ENCODE results near the gene ZMYND8. TPM values are rescaled to one million over a fixed set of nuclear protein-coding genes. Genes with fewer than 3 reads are reported as not detected.

The ZMYND8 gene
- total RNA-seq, 1 experiment from 2014 or later = 107 TPM

GRCh38 chr20:47327711-47328110 is 28.8 kb downstream of the ZMYND8 start:
- H2AFZ ChIP-seq = no peak overlapping the region
- H3F3A ChIP-seq (ENCODE audit: insufficient read depth, low read depth) = peaks cover 46% of the 10 kb centered on the region
- H3K4me2 ChIP-seq = no peak overlapping the region
- peaks cover 99% of the 10 kb centered on the region for H3K79me2 ChIP-seq (ENCODE audit: low read depth)
- no peak for DNase-seq
- no peak overlapping the region for H3K27ac ChIP-seq
- H3K4me3 ChIP-seq = no peak overlapping the region
- TF ChIP-seq CTCF (conservative IDR thresholded peaks at IDR 0.05) (no peak), EZH2 (IDR thresholded peaks at IDR 0.05; ENCODE audit: low read depth) (no peak)
- H3K9me2 ChIP-seq (ENCODE audit: insufficient read depth) = no peaks in the 10 kb centered on the region
- intact Hi-C loops (cut with micrococcal nuclease; ENCODE audit: unreplicated experiment) = no loop called here
- ChIA-PET POLR2A (ENCODE audit: unreplicated experiment) (no interaction called here), CTCF (no interaction called here)
- peaks cover 50% of the 10 kb centered on the region for H3K36me3 ChIP-seq (ENCODE audit: low read depth)
- H3K4me1 ChIP-seq (replicated peaks; ENCODE audit: insufficient read depth) = peaks cover 88% of the 10 kb centered on the region
- no peaks in the 10 kb centered on the region for H3K27me3 ChIP-seq (ENCODE audit: insufficient read depth, low read depth)
- BruUV-seq (replicated peaks) = no TSS peak
- no peaks in the 10 kb centered on the region for H3K9me3 ChIP-seq (ENCODE audit: insufficient read depth, low read depth)
- 0 out of 2 replicates have a peak, but pooled peaks cover 4% of the 10 kb centered on the region for H4K20me1 ChIP-seq (ENCODE audit: insufficient read depth)

- ChIA-PET CTCF (no interaction called here), POLR2A (ENCODE audit: unreplicated experiment) (no interaction called here)
- Histone ChIP-seq H3K36me3 (ENCODE audit: low read depth) (peaks cover 41% of the 10 kb centered on the region), H2AFZ (no peak overlapping the region), H3K9me2 (ENCODE audit: insufficient read depth) (no peaks in the 10 kb centered on the region), H4K20me1 (ENCODE audit: insufficient read depth) (0 out of 2 replicates have a peak, but pooled peaks cover 4% of the 10 kb centered on the region), H3K4me3 (no peak overlapping the region), H3F3A (ENCODE audit: insufficient read depth, low read depth) (peaks cover 46% of the 10 kb centered on the region), H3K79me2 (ENCODE audit: low read depth) (peaks cover 99% of the 10 kb centered on the region), H3K27me3 (ENCODE audit: insufficient read depth, low read depth) (no peaks in the 10 kb centered on the region), H3K4me2 (no peak overlapping the region), H3K27ac (peak overlapping the region; percentile 42), H3K4me1 (replicated peaks; ENCODE audit: insufficient read depth) (peaks cover 88% of the 10 kb centered on the region), H3K9me3 (ENCODE audit: insufficient read depth, low read depth) (no peaks in the 10 kb centered on the region)
- TF ChIP-seq EZH2 (IDR thresholded peaks at IDR 0.05; ENCODE audit: low read depth) (no peak), CTCF (conservative IDR thresholded peaks at IDR 0.05) (no peak)
- no TSS peak for BruUV-seq (replicated peaks)
- DNase-seq = peak in 1 of 2 experiments; percentile 51
- intact Hi-C loops (cut with micrococcal nuclease; ENCODE audit: unreplicated experiment) = no loop called here
These were observed 29.7 kb downstream of the ZMYND8 start for GRCh38 chr20:47326658-47327268.

GRCh38 chr20:47325242-47325641 is 31.3 kb downstream of the ZMYND8 start:
- Histone ChIP-seq H3K4me3 (no peak overlapping the region), H3K9me2 (ENCODE audit: insufficient read depth) (no peaks in the 10 kb centered on the region), H3K27me3 (ENCODE audit: insufficient read depth, low read depth) (no peaks in the 10 kb centered on the region), H4K20me1 (ENCODE audit: insufficient read depth) (0 out of 2 replicates have a peak, but pooled peaks cover 4% of the 10 kb centered on the region), H3F3A (ENCODE audit: insufficient read depth, low read depth) (peaks cover 46% of the 10 kb centered on the region), H3K9me3 (ENCODE audit: insufficient read depth, low read depth) (no peaks in the 10 kb centered on the region), H3K4me2 (no peak overlapping the region), H3K27ac (peak overlapping the region; percentile 97; the same call in 1 of the 2 replicates), H2AFZ (no peak overlapping the region), H3K4me1 (replicated peaks; ENCODE audit: insufficient read depth) (peaks cover 90% of the 10 kb centered on the region), H3K79me2 (ENCODE audit: low read depth) (peaks cover 99% of the 10 kb centered on the region), H3K36me3 (ENCODE audit: low read depth) (peaks cover 29% of the 10 kb centered on the region)
- BruUV-seq (replicated peaks) = no TSS peak
- ChIA-PET CTCF (no interaction called here), POLR2A (ENCODE audit: unreplicated experiment) (no interaction called here)
- intact Hi-C loops (cut with micrococcal nuclease; ENCODE audit: unreplicated experiment) = no loop called here
- TF ChIP-seq CTCF (conservative IDR thresholded peaks at IDR 0.05) (no peak), EZH2 (IDR thresholded peaks at IDR 0.05; ENCODE audit: low read depth) (no peak)
- DNase-seq = no peak
